Right atrium auricular region (tissue), 2 donors: ENCODE measurements around the gene GRIN3B. TPM values are rescaled to one million over a fixed set of nuclear protein-coding genes. Genes with fewer than 3 reads are reported as not detected.

Source experiments
- DNase-seq: peaks from one replicate; pipeline ENCODE4 v3.0.0-alpha.2; 2019; ENCODE audit warnings: low spot score
- H3K27ac ChIP-seq, 2 donors: fragments of 200-600 bp; sonication (generic); 1 replicate in 1 of 2; 2 replicates in 1 of 2; pipeline ENCODE4 v1.5.1; 2016 to 2019
- H3K27me3 ChIP-seq, 2 donors: fragments of 200-600 bp; sonication (generic); one replicate each; pipeline versions ENCODE4 v1.5.1 to v1.6.0; 2017 to 2019
- H3K36me3 ChIP-seq: fragments of 200-600 bp; sonication (generic); one replicate; pipeline ENCODE4 v1.5.1; 2016
- H3K4me1 ChIP-seq, 2 donors: fragments of 200-600 bp; sonication (generic); one replicate each; pipeline versions ENCODE4 v1.5.1 to v1.6.0; 2017 to 2019
- H3K4me3 ChIP-seq, 2 donors: fragments of 200-600 bp; sonication (generic); 1 replicate in 1 of 2; 2 replicates in 1 of 2; pipeline ENCODE4 v1.5.1; 2017 to 2019; ENCODE audit warnings: mild to moderate bottlenecking in 1 of 2, moderate library complexity in 1 of 2
- H3K9me3 ChIP-seq, 2 donors: fragments of 200-600 bp; sonication (generic); one replicate each; pipeline ENCODE4 v1.5.1; 2019
- CTCF ChIP-seq, 2 donors: fragments of 200-600 bp; sonication (generic); IDR thresholded peaks; one replicate each; pipeline ENCODE4 v1.5.1; 2019; ENCODE audit warnings: antibody characterized with exemption in 2 of 2
- total RNA-seq, 2 donors: library from RNA; depleted of rRNA; stranded (reverse); fragments of >200 nt; gene quantifications; one replicate each; pipeline ENCODE4 v1.1.0, GENCODE V29; 2016

Gene GRIN3B
- total RNA-seq, 2 donors from 2014 or later = 0.12 TPM; not detected in 1

- no peak for TF ChIP-seq CTCF (IDR thresholded peaks at IDR 0.05)
- Histone ChIP-seq H3K4me1 (no peaks in the 10 kb centered on the region), H3K9me3 (no peaks in the 10 kb centered on the region), H3K4me3 (no peak overlapping the region), H3K27ac (no peak overlapping the region), H3K36me3 (peaks cover 22% of the 10 kb centered on the region), H3K27me3 (no peaks in the 10 kb centered on the region)
- no peak for DNase-seq
Observed at GRCh38 chr19:964116-964520, 36.1 kb upstream of the GRIN3B start.

GRCh38 chr19:964761-965694, 35.2 kb upstream of the GRIN3B start:
- DNase-seq = no peak
- Histone ChIP-seq H3K27me3 (no peaks in the 10 kb centered on the region), H3K4me3 (no peak overlapping the region), H3K9me3 (no peaks in the 10 kb centered on the region), H3K4me1 (no peaks in the 10 kb centered on the region), H3K36me3 (peaks cover 22% of the 10 kb centered on the region), H3K27ac (no peak overlapping the region)
- TF ChIP-seq CTCF (IDR thresholded peaks at IDR 0.05) = no peak

- H3K4me1 ChIP-seq = no peaks in the 10 kb centered on the region
- H3K9me3 ChIP-seq = peaks cover 0 to 7% of the 10 kb centered on the region in 2 donors
- TF ChIP-seq CTCF (IDR thresholded peaks at IDR 0.05) = no peak
- peaks cover 33% of the 10 kb centered on the region for H3K36me3 ChIP-seq
- H3K27ac ChIP-seq = no peak overlapping the region
- H3K27me3 ChIP-seq = no peaks in the 10 kb centered on the region
- no peak for DNase-seq
- H3K4me3 ChIP-seq = no peak overlapping the region
Observed at GRCh38 chr19:966485-967088, 33.6 kb upstream of the GRIN3B start.

GRCh38 chr19:970695-971094, 29.5 kb upstream of the GRIN3B start:
- Histone ChIP-seq H3K27me3 (no peaks in the 10 kb centered on the region), H3K9me3 (peaks cover 0 to 7% of the 10 kb centered on the region in 2 donors), H3K27ac (no peak overlapping the region), H3K4me3 (no peak overlapping the region), H3K4me1 (no peaks in the 10 kb centered on the region), H3K36me3 (peaks cover 36% of the 10 kb centered on the region)
- peak; percentile 12 to 53 for TF ChIP-seq CTCF (IDR thresholded peaks at IDR 0.05)
- no peak for DNase-seq

- TF ChIP-seq CTCF (IDR thresholded peaks at IDR 0.05) = no peak
- Histone ChIP-seq H3K27ac (no peak overlapping the region), H3K27me3 (no peaks in the 10 kb centered on the region), H3K4me3 (no peak overlapping the region), H3K4me1 (no peaks in the 10 kb centered on the region), H3K9me3 (peaks cover 0 to 7% of the 10 kb centered on the region in 2 donors), H3K36me3 (peaks cover 33% of the 10 kb centered on the region)
- DNase-seq = no peak
Observed at GRCh38 chr19:971795-972194, 28.4 kb upstream of the GRIN3B start.
